ENCODE results near the gene PACRG.

DNA sequence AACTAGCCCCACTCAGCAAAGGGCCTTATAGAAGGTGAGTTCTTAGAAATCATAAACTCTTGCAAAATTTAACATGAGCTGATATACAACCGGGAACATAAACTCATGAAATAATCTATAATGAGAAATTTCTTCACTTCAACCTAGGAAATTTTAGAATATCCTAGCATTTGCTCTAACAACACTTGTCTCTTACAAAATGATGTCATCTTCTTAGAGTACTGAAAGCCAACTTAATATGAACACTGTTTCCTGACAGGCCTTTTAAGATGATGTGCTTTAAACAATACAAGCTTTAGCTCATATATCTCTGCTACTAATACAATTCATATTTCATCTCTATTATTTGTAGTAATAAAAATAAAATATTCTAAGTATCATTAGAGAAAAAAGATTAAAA is 932 bp downstream of the PACRG start:
- TF ChIP-seq POLR2A (IDR thresholded peaks at IDR 0.05; ENCODE audit: low read depth, low read length) (no peak), TAF1 (IDR thresholded peaks at IDR 0.05; ENCODE audit: low read depth, low read length) (no peak), POLR2AphosphoS5 (IDR thresholded peaks at IDR 0.05; ENCODE audit: low read depth, low read length) (no peak), SPI1 (IDR thresholded peaks at IDR 0.05; ENCODE audit: low read depth, low read length) (no peak)

Measured in GM12891 (cell line).